Measurements from ENCODE around the gene ANKRD23.

The ANKRD23 gene

GRCh38 chr2:96816836-96817702, 26.8 kb downstream of the ANKRD23 start:
- H3K9ac ChIP-seq (ENCODE audit: low read length): peak overlapping the region; percentile 50; the same call in 1 of the 2 replicates
- peak overlapping the region; percentile 76 for H3K4me3 ChIP-seq (ENCODE audit: low read length)
- peaks cover 49% of the 10 kb centered on the region for H3K79me2 ChIP-seq (ENCODE audit: low read length)
- no peaks in the 10 kb centered on the region for H3K9me2 ChIP-seq (replicated peaks; ENCODE audit: insufficient read depth, low read length)
- no peaks in the 10 kb centered on the region for H4K20me1 ChIP-seq (ENCODE audit: insufficient read depth, low read length)
- H3K4me2 ChIP-seq (ENCODE audit: low read depth, low read length): peak overlapping the region; percentile 98
- no peak for DNase-seq
- peaks cover 8% of the 10 kb centered on the region; the same call in 1 of the 2 replicates for H3F3A ChIP-seq (ENCODE audit: insufficient read depth, low read length)
- no peaks in the 10 kb centered on the region for H3K27me3 ChIP-seq (replicated peaks; ENCODE audit: insufficient read depth, low read length)
- no peak for TF ChIP-seq EZH2 (optimal IDR thresholded peaks at IDR 0.05; ENCODE audit: low read depth, low read length)
- TF ChIP-seq EZH2phosphoT487 (IDR thresholded peaks at IDR 0.05; ENCODE audit: low read length): no peak
- TF ChIP-seq CTCF (IDR thresholded peaks at IDR 0.05; ENCODE audit: low read length): no peak
- H3K4me1 ChIP-seq (ENCODE audit: low read length): peaks cover 24% of the 10 kb centered on the region
- no peak overlapping the region for H2AFZ ChIP-seq (ENCODE audit: low read length)
- H3K27ac ChIP-seq (ENCODE audit: low read length): no peak overlapping the region
- H3K9me3 ChIP-seq (replicated peaks; ENCODE audit: insufficient read depth, low read length): no peaks in the 10 kb centered on the region
- no peaks in the 10 kb centered on the region for H3K36me3 ChIP-seq (replicated peaks; ENCODE audit: insufficient read depth, low read length)

GRCh38 chr2:96816127-96816835, 27.5 kb downstream of the ANKRD23 start, which contains the start of gene CNNM3:
Gene CNNM3 (plus strand): TSS chr2:96816268. CDS start chr2:96816278, 10 bp downstream.
- Histone ChIP-seq H3K79me2 (ENCODE audit: low read length) (peaks cover 43% of the 10 kb centered on the region), H3K27me3 (replicated peaks; ENCODE audit: insufficient read depth, low read length) (no peaks in the 10 kb centered on the region), H3K36me3 (replicated peaks; ENCODE audit: insufficient read depth, low read length) (no peaks in the 10 kb centered on the region), H3K4me2 (ENCODE audit: low read depth, low read length) (peak within 1 kb of the TSS; percentile 98), H2AFZ (ENCODE audit: low read length) (peak within 1 kb of the TSS; percentile 98), H3K9me2 (replicated peaks; ENCODE audit: insufficient read depth, low read length) (no peaks in the 10 kb centered on the region), H3K9me3 (replicated peaks; ENCODE audit: insufficient read depth, low read length) (no peaks in the 10 kb centered on the region), H3F3A (ENCODE audit: insufficient read depth, low read length) (peaks cover 8% of the 10 kb centered on the region; the same call in 1 of the 2 replicates), H4K20me1 (ENCODE audit: insufficient read depth, low read length) (no peaks in the 10 kb centered on the region), H3K4me3 (ENCODE audit: low read length) (peak within 1 kb of the TSS; percentile 91), H3K27ac (ENCODE audit: low read length) (peak within 1 kb of the TSS; percentile 83), H3K9ac (ENCODE audit: low read length) (peak within 1 kb of the TSS; percentile 78), H3K4me1 (ENCODE audit: low read length) (peaks cover 24% of the 10 kb centered on the region)
- peak; percentile 95 for DNase-seq
- TF ChIP-seq EZH2 (optimal IDR thresholded peaks at IDR 0.05; ENCODE audit: low read depth, low read length): no peak
- no peak for TF ChIP-seq EZH2phosphoT487 (IDR thresholded peaks at IDR 0.05; ENCODE audit: low read length)
- TF ChIP-seq CTCF (IDR thresholded peaks at IDR 0.05; ENCODE audit: low read length): peak; percentile 47

GRCh38 chr2:96815326-96816126, 28.3 kb downstream of the ANKRD23 start:
- TF ChIP-seq CTCF (IDR thresholded peaks at IDR 0.05; ENCODE audit: low read length): no peak
- Histone ChIP-seq H3K27ac (ENCODE audit: low read length) (peak overlapping the region; percentile 56; the same call in 1 of the 2 replicates), H3K36me3 (replicated peaks; ENCODE audit: insufficient read depth, low read length) (no peaks in the 10 kb centered on the region), H3F3A (ENCODE audit: insufficient read depth, low read length) (peaks cover 8% of the 10 kb centered on the region; the same call in 1 of the 2 replicates), H4K20me1 (ENCODE audit: insufficient read depth, low read length) (no peaks in the 10 kb centered on the region), H2AFZ (ENCODE audit: low read length) (peak overlapping the region; percentile 98), H3K9me3 (replicated peaks; ENCODE audit: insufficient read depth, low read length) (no peaks in the 10 kb centered on the region), H3K4me1 (ENCODE audit: low read length) (peaks cover 23% of the 10 kb centered on the region), H3K4me2 (ENCODE audit: low read depth, low read length) (peak overlapping the region; percentile 98), H3K4me3 (ENCODE audit: low read length) (peak overlapping the region; percentile 91), H3K79me2 (ENCODE audit: low read length) (peaks cover 36% of the 10 kb centered on the region), H3K9me2 (replicated peaks; ENCODE audit: insufficient read depth, low read length) (no peaks in the 10 kb centered on the region), H3K27me3 (replicated peaks; ENCODE audit: insufficient read depth, low read length) (no peaks in the 10 kb centered on the region), H3K9ac (ENCODE audit: low read length) (peak overlapping the region; percentile 75)
- peak; percentile 55 for DNase-seq
